Stromal cell of bone marrow (primary cell): Measurements from ENCODE around the gene MEOX2.
A peak's percentile ranks its signal among the peaks of the same experiment; 100 is the strongest.

ENCODE experiments used
- DNase-seq: peaks from one replicate; pipeline ENCODE4 v3.0.0-alpha.2; 2012; ENCODE audit warnings: low read depth

The MEOX2 gene

GRCh38 chr7:15610503-15610902 lies 76.0 kb downstream of the MEOX2 start:
- DNase-seq, result no peak

DNA sequence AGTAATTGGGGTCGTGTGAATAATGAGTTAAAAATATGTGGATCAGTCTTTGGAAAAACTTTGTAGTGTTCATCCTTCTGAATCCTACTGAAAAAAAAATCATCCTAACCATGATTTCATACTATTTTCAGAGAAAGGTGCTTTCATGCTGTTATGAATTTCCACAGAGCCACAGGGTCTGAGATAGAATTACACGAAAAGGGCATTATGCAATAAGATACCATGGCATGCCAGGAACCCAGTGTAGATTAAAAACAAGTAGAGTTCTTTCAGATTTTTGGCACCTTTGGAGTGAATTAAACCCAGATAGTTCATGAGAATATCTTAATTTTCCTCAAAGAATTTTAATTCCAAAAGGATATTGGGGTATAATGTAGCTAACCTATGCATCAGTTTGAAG lies 77.2 kb downstream of the MEOX2 start:
- no peak for DNase-seq

DNA sequence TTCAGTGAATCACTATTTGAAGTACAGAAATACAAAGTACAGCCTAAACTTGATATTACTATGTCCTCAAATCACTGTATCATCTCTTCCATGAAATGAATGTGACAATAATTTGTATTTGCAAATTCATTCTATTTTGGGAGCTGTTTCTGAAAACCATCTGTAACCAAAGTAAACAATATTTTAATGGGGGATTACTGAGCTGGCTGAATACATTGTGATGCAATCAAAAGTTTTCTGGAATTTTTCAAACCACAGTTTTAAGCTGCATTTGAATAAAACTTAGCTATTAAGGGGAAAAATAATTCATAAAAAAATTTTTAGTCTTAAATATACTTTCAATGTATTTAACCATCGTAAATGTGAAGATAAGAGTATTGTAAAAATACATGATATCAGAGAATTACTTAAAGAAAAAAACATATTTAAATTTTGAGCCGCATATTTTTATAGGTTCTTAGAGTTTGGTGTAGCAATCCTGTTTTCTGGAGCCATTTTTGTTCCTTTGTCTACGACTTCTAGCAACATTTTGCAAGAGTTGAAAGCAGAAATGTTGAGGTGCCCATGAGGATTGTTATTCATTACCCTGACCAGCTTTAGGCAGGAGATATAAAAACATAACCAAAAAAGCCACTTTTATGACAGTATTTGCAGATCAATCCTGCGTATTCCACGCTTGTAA lies 78.8 kb downstream of the MEOX2 start:
- peak; percentile 29 for DNase-seq

- no peak for DNase-seq
These were observed 79.9 kb downstream of the MEOX2 start for GRCh38 chr7:15606561-15606960.

DNA sequence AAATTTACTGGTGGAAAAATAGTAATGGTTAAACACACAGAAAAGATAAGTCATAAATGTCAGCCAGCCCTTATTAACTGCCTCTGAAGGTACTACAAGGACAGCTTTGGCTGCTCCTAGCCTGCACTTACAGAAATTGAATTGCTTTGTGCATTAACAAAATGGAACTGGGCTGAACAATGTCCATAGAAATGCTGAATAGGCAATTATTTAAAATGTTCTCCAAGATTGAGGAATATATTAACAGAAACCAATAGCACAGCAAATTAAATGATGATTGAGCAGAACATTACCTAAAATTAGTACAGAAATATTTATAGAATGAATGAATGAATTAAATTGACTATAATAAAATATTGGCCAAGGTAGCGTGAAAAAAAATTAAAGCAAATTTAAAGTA lies 82.3 kb downstream of the MEOX2 start:
- DNase-seq, result no peak

GRCh38 chr7:15603124-15603523 lies 83.4 kb downstream of the MEOX2 start:
- peak; percentile 69 for DNase-seq

GRCh38 chr7:15602236-15602635 lies 84.2 kb downstream of the MEOX2 start:
- no peak for DNase-seq

GRCh38 chr7:15601175-15601574 lies 85.3 kb downstream of the MEOX2 start:
- no peak for DNase-seq

DNA sequence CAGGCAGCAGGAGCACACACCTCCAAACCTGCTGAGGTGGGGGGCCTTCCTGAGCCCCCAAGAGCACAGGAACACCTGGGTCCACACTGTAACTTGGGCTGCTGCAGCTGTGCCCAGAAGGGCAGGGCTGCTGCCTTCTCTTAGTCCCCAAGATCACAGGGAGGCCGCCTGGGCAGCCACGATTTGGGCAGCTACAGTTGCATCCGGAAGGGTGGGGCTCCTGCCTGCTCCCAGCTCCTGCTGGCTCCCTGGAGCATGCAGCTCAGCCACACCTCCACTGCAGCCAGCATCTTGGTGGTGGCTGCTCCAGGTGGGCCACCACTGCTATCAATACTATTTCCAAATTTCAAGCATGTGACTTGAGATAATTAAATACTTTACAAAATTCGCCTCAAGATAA lies 86.2 kb downstream of the MEOX2 start:
- DNase-seq, result no peak

DNA sequence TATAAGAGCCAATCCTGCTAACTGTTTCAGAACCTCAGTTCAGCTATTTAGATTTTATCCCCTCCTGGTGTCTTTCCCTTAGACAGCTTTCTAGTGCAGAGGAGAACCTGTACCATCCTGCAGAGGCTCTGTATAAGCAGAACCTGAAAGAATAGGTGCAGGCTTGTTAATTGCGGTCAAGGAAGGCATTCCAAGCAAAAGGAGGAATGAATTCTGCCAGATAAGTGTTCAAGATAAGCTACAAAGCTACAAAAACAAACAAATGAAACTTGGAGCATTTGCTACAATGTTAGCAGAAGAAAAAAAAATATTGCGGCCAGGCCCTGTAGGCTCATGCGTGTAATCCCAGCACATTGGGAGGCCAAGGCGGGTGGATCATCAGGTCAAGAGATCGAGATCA lies 92.0 kb downstream of the MEOX2 start:
- DNase-seq, result no peak

- DNase-seq, result no peak
These were observed 93.1 kb downstream of the MEOX2 start for GRCh38 chr7:15593382-15593781.

DNA sequence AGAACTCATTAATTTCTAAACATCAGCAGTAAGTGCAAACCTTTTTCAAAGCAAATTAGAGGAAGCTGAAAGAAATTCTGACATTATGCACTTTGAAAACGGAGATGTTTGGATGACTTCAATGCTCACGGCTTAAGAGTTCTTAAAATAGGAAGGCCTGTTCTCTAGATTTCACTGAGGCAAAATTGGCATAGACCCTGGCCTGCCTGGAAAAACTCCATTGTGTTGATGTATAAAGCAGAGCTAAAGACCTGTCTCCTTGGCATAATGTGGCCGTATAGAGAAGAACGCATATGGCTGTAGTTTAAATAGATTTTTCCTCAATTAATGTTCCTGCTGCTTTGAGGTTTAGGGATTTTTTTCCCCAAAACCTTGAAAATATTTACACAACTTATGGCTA lies 100.2 kb downstream of the MEOX2 start:
- no peak for DNase-seq

GRCh38 chr7:15584575-15584974 lies 101.9 kb downstream of the MEOX2 start:
- DNase-seq, result no peak

DNA sequence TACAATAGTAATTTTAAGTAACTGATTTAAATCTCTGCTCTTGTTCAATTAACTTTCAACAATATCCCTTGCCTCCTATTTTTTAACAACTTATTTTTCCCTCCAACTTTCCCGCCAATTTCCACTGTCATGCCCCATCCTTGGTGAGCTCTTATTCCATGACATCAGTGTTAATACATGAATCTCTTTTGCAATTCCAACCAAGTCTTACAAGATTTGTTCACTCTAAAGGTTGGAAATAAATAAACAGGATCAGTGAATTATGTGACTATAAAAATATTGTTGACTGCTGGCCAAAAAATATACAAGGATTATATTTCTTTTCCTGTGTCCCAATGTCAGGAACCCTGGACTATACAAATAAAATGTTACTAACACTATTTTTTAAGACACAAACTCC lies 103.7 kb downstream of the MEOX2 start:
- no peak for DNase-seq

GRCh38 chr7:15581352-15581951 lies 105.0 kb downstream of the MEOX2 start:
- DNase-seq, result no peak

GRCh38 chr7:15580604-15581351 lies 105.7 kb downstream of the MEOX2 start:
- DNase-seq, result no peak

GRCh38 chr7:15577600-15577999 lies 108.9 kb downstream of the MEOX2 start:
- DNase-seq, result no peak

DNA sequence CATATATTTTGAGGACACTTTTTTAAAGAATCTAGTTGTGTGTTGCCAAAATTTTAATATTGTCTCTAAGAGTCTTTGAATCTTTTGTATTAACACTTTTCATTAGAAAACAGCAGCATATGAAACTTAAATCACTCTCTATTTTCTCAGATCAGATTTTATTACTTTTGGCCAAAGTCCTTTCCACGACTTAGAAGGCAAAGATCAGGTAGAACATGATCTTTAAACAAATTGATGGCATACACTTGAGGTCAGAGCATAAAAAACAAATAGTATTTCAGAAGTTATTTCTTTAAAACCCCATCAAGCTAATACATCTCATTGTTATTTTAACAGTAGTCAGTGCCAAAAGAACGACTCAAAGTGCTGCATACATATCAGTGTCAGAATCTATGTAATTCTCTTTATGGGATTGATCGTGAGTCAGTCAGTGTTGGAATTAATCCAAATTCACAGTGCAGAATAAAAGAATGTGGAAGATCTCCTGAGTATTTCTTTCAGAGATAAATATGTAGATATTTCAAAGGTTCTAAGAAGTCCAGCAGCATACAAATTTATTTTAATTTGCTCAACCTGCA lies 115.1 kb downstream of the MEOX2 start:
- DNase-seq, result no peak

DNA sequence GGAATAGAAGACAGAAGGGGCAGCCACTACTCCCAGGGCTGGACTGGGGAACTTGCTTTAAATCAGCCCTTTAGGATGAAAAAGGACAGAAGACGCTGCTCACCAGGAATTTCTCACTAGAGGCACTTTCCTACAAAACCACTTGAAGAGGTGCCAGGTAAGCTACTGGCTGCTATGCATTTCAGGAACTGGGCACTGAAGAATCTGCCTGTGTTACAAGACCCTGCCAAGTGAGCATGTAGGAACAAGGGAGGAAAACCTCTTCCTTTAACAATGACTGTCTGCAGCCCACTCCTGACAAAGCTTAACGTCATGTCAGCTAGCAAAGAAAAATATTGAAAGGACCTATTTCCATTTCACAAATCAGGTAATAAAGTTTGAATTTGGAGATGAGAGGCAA lies 118.8 kb downstream of the MEOX2 start:
- no peak for DNase-seq

- no peak for DNase-seq
These were observed 119.4 kb downstream of the MEOX2 start for GRCh38 chr7:15567036-15567435.

GRCh38 chr7:15566476-15566875 lies 120.0 kb downstream of the MEOX2 start:
- no peak for DNase-seq

- peak; percentile 75 for DNase-seq
These were observed 124.6 kb downstream of the MEOX2 start, which contains the start of gene AGMO for GRCh38 chr7:15561835-15562234. Gene AGMO (minus strand): TSS chr7:15562015.
